Prostate gland (tissue), 2 donors: Measurements from ENCODE around the gene ZBED5. TPM values are rescaled to one million over a fixed set of nuclear protein-coding genes. Genes with fewer than 3 reads are reported as not detected.

Source experiments
- DNase-seq: peaks from one replicate; pipeline ENCODE4 v3.0.0-alpha.2; 2019; ENCODE audit warnings: low spot score
- H3K27ac ChIP-seq, 2 donors: fragments of 200-600 bp; sonication (generic); 2 replicates each; pipeline ENCODE4 v1.5.1; 2017 to 2019
- H3K27me3 ChIP-seq: fragments of 200-600 bp; sonication (generic); replicated peaks from 2 replicates; pipeline ENCODE4 v1.5.1; 2019; ENCODE audit not compliant: insufficient read depth
- H3K36me3 ChIP-seq, 2 donors: fragments of 200-600 bp; sonication (generic); 1 replicate in 1 of 2; 2 replicates in 1 of 2; pipeline versions ENCODE4 v1.5.1 to v1.8.1; 2017 to 2019
- H3K4me1 ChIP-seq: fragments of 200-600 bp; sonication (generic); replicated peaks from 2 replicates; pipeline ENCODE4 v1.5.1; 2019
- H3K4me3 ChIP-seq, 2 donors: fragments of 200-600 bp; sonication (generic); 2 replicates each; pipeline ENCODE4 v1.5.1; 2017 to 2019
- H3K9me3 ChIP-seq: fragments of 200-600 bp; sonication (generic); 2 replicates; pipeline ENCODE4 v1.5.1; 2017
- POLR2A ChIP-seq: fragments of 450-650 bp; IDR thresholded peaks from one replicate; pipeline ENCODE4 v1.6.1; 2016; ENCODE audit warnings: antibody characterized with exemption, mild to moderate bottlenecking
- POLR2AphosphoS5 ChIP-seq: sonication (generic); formaldehyde crosslinking; IDR thresholded peaks from one replicate; pipeline ENCODE4 v1.6.1; 2017; ENCODE audit warnings: antibody characterized with exemption
- WGBS: methylation state at CpG from one replicate; pipeline ENCODE4 v1.1.5; 2018; 5-methylcytosine and 5-hydroxymethylcytosine counted together
- intact Hi-C: fragments of 100-400 bp; cut with DNase I; formaldehyde crosslinking; loops from one replicate; pipeline ENCODE4 v1.14.2; 2022
- total RNA-seq, 2 donors: library from RNA; depleted of rRNA; stranded (reverse); fragments of >200 nt; gene quantifications; one replicate each; pipeline ENCODE4 v1.1.0, GENCODE V29; 2016
- TF ChIP-seq, protein P1 (sequence below), 4 experiments: fragments of 200-600 bp in 2 of 4; fragments of 450-650 bp in 2 of 4; sonication (generic) in 2 of 4; IDR thresholded peaks; 1 replicate in 3 of 4; 2 replicates in 1 of 4; pipeline ENCODE4 v1.5.1; 2016 to 2019; ENCODE audit warnings: antibody characterized with exemption in 4 of 4, mild to moderate bottlenecking in 2 of 4, moderate library complexity in 2 of 4

ZBED5 gene
- 10 to 100 TPM; 26.2 to 33.0 TPM for total RNA-seq

DNA sequence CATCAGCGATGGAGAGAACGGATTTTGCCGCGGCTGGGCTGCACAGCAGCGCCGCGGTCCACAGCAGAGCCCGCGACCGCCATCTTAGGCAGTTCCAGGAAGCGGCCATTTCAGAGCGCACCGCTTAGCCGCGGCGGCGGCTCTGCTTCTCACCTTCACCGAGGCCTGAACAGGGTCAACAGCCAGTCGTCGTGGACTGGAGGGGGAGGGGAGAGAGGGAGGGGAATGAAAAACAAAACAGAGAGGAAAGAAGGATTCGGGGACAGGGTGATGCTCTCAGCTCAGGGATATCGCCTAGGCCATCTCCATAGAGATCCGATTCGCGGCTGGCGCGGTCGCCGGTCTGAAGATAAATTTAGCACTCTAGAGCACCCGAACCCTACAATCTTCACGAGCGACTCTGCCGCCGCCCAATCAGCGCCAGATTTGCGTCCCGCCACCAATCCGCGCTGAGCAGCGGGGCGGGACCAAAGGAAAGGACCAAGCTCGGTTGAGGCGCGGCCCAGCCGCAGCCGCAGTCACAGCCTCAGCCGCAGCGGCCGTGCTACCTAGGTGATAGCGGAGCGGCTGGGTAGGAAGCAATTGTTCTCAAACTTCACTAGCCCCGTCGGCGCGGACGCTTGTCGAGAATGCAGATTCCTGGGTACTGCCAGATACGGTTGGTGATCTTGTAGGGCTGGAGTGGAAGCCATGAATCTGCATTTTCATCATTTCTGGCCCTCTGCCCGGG, at the start of gene ZBED5:
Gene ZBED5, minus strand, starts transcription at position 345 of the 730 bp plus-strand sequence. CDS start 3,108 bp downstream, outside the sequence.
- Histone ChIP-seq H3K27ac (peak within 1 kb of the TSS; percentile 96 to 98), H3K4me3 (peak within 1 kb of the TSS; percentile 69 to 72), H3K9me3 (no peaks in the 10 kb centered on the region), H3K27me3 (no peaks in the 10 kb centered on the region), H3K36me3 (no peaks in the 10 kb centered on the region), H3K4me1 (no peaks in the 10 kb centered on the region)
- under 1% methylated on average over 59 of the region's 59 CpGs for WGBS
- TF ChIP-seq POLR2AphosphoS5 (peak; percentile 93), POLR2A (peak; percentile 98)
- TF ChIP-seq, protein P1, sequence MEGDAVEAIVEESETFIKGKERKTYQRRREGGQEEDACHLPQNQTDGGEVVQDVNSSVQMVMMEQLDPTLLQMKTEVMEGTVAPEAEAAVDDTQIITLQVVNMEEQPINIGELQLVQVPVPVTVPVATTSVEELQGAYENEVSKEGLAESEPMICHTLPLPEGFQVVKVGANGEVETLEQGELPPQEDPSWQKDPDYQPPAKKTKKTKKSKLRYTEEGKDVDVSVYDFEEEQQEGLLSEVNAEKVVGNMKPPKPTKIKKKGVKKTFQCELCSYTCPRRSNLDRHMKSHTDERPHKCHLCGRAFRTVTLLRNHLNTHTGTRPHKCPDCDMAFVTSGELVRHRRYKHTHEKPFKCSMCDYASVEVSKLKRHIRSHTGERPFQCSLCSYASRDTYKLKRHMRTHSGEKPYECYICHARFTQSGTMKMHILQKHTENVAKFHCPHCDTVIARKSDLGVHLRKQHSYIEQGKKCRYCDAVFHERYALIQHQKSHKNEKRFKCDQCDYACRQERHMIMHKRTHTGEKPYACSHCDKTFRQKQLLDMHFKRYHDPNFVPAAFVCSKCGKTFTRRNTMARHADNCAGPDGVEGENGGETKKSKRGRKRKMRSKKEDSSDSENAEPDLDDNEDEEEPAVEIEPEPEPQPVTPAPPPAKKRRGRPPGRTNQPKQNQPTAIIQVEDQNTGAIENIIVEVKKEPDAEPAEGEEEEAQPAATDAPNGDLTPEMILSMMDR (IDR thresholded peaks at IDR 0.05), result peak in 1 of 4 experiments; percentile 9
- peak; percentile 98 for DNase-seq
- intact Hi-C loops, result loop anchor here (1.0 to 5.0 kb wide), 4 partner anchors 39 to 106 kb away; partner anchors contain the start of genes CTR9 and EIF4G2

DNA sequence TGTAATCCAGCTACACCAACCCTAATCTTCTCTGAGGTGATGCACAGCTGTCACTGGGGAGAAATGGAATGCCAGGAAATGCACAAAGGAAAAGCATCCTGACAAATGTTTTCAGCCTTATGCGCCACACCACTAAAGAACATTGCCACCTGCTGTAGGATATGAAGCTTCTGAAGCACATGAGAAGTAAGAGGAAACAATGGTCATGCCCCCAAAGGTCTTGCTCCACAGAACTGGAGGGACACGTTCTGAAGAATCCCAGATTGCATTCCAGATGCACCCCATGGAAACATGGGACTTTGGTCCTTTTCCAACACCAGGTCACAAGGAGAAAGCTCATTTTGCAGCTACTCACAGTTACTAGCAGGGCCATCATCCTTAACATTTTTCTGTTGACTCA, 48.7 kb upstream of the ZBED5 start:
- H3K27ac ChIP-seq, result no peak overlapping the region
- H3K4me3 ChIP-seq, result no peak overlapping the region
- H3K27me3 ChIP-seq, result no peaks in the 10 kb centered on the region
- no peak for DNase-seq
- no peaks in the 10 kb centered on the region for H3K4me1 ChIP-seq
- H3K9me3 ChIP-seq, result no peaks in the 10 kb centered on the region
- no peaks in the 10 kb centered on the region for H3K36me3 ChIP-seq
- intact Hi-C loops, result loop anchor here (5.0 kb wide), 1 partner anchor 109 kb away; no protein-coding TSS in a partner anchor
- TF ChIP-seq POLR2A (no peak), POLR2AphosphoS5 (no peak)
- TF ChIP-seq, protein P1 (IDR thresholded peaks at IDR 0.05), result no peak
- 71% methylated on average over 2 of the region's 2 CpGs for WGBS

DNA sequence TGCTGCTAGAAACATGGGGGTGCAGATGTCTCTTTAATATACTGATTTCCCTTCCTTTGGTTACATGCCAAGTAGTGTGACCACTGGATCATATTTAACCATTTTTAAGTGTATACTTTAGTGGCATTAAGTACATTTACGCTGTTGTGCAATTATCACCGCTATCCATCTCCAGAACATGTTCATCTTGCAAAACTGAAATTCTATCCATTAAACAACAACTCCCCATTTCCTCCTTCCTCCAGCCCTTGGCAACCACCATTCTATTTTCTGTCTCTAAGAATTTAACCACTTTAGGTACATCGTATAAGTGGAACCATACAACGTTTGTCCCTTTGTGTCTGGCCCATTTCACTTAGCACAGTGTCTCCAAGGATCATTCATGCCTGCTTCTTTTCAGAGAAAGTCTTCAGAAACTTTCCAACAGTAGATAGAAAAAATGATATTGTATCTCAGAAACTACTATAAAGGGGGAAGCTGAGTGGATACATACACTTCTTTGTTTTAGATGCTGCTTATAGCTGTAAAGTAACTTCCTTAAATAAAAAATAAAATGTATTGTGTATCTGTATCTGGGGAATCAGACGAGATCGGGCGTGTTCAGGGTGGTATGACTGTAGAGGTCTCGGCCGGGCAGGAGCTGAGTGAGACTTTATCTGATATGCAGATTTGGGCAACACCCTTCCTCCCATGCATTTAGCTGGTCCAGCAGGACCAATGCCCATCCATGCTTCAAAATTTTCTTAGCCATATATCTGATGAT, 44.6 kb upstream of the ZBED5 start:
- WGBS, result 28% methylated on average over 9 of the region's 9 CpGs

GRCh38 chr11:10900681-10901415, 43.0 kb upstream of the ZBED5 start:
- Histone ChIP-seq H3K9me3 (no peaks in the 10 kb centered on the region), H3K27ac (peak overlapping the region; percentile 88 to 92), H3K27me3 (no peaks in the 10 kb centered on the region), H3K4me1 (peaks cover 20% of the 10 kb centered on the region), H3K4me3 (no peak overlapping the region), H3K36me3 (no peaks in the 10 kb centered on the region)
- peak; percentile 16 for DNase-seq
- TF ChIP-seq POLR2A, result no peak
- TF ChIP-seq, protein P1 (IDR thresholded peaks at IDR 0.05), result no peak
- TF ChIP-seq POLR2AphosphoS5, result no peak
- WGBS, result 40% methylated on average over 9 of the region's 9 CpGs
- intact Hi-C loops, result no loop called here

More for the DNA sequence above, 44.6 kb upstream of the ZBED5 start:
- TF ChIP-seq POLR2A, result no peak
- TF ChIP-seq POLR2AphosphoS5, result peak; percentile 77
- Histone ChIP-seq H3K4me1 (peaks cover 20% of the 10 kb centered on the region), H3K36me3 (no peaks in the 10 kb centered on the region), H3K9me3 (no peaks in the 10 kb centered on the region), H3K4me3 (no peak overlapping the region), H3K27me3 (no peaks in the 10 kb centered on the region), H3K27ac (peak overlapping the region; percentile 28 to 50)
- peak; percentile 26 for DNase-seq
- intact Hi-C loops, result no loop called here
